SK-N-SH (cell line): Measurements from ENCODE around the gene EXOC8.

Experiments
- CHD2 ChIP-seq: fragments of 150-350 bp; IDR thresholded peaks from 2 replicates; pipeline ENCODE4 v1.6.1; 2018; ENCODE audit warnings: low read length; ENCODE audit not compliant: partially characterized antibody
- CTCF ChIP-seq: fragments of 200-600 bp; sonication (generic); IDR thresholded peaks from 2 replicates; pipeline ENCODE4 v1.6.1; 2017; ENCODE audit warnings: antibody characterized with exemption, mild to moderate bottlenecking, moderate library complexity
- GABPA ChIP-seq: IDR thresholded peaks from 2 replicates; pipeline ENCODE4 v1.4.0; 2012; ENCODE audit warnings: low read depth, mild to moderate bottlenecking
- NFIC ChIP-seq: IDR thresholded peaks from 2 replicates; pipeline ENCODE4 v1.4.0; 2012; ENCODE audit warnings: borderline replicate concordance
- POLR2AphosphoS5 ChIP-seq: IDR thresholded peaks from 2 replicates; pipeline ENCODE4 v1.6.1; 2012; ENCODE audit warnings: low read depth, low read length
- SMC3 ChIP-seq: IDR thresholded peaks from 2 replicates; pipeline ENCODE4 v1.6.1; 2012; ENCODE audit warnings: low read depth, low read length, improper control_type of control experiment
- TCF12 ChIP-seq: IDR thresholded peaks from 2 replicates; pipeline ENCODE4 v1.4.0; 2012
- USF1 ChIP-seq: IDR thresholded peaks from 2 replicates; pipeline ENCODE4 v1.4.0; 2012; ENCODE audit warnings: low read depth, borderline replicate concordance

- TF ChIP-seq CHD2, result no peak
- TF ChIP-seq CTCF, result no peak
- no peak for TF ChIP-seq POLR2AphosphoS5
- no peak for TF ChIP-seq NFIC
- TF ChIP-seq GABPA, result no peak
- no peak for TF ChIP-seq TCF12
- no peak for TF ChIP-seq USF1
- TF ChIP-seq SMC3, result no peak
These were observed 41.7 kb downstream of the EXOC8 start for GRCh38 chr1:231295938-231296337.
